Tibial artery (tissue), 4 donors: Measurements from ENCODE around the gene DAND5.

Source experiments
- DNase-seq, 2 donors: peaks; one replicate each; pipeline ENCODE4 v3.0.0-alpha.2; 2019
- H3K27ac ChIP-seq, 2 donors: fragments of 200-600 bp; sonication (generic) in 1 of 2; 1 replicate in 1 of 2; 2 replicates in 1 of 2; pipeline ENCODE4 v1.5.1; 2018 to 2019; ENCODE audit warnings: mild to moderate bottlenecking in 1 of 2
- H3K27me3 ChIP-seq, 2 donors: fragments of 200-600 bp; sonication (generic) in 1 of 2; one replicate each; pipeline versions ENCODE4 v1.5.1 to v1.6.0; 2016 to 2019
- H3K36me3 ChIP-seq, 3 donors: fragments of 200-600 bp; sonication (generic) in 2 of 3; one replicate each; pipeline ENCODE4 v1.5.1; 2016 to 2019; ENCODE audit warnings: mild to moderate bottlenecking in 2 of 3
- H3K4me1 ChIP-seq, 4 donors: fragments of 200-600 bp; sonication (generic) in 2 of 4; 1 replicate in 3 of 4; 2 replicates in 1 of 4; pipeline ENCODE4 v1.5.1; 2016 to 2019
- H3K4me3 ChIP-seq, 2 donors: fragments of 200-600 bp; sonication (generic) in 1 of 2; 1 replicate in 1 of 2; 2 replicates in 1 of 2; pipeline ENCODE4 v1.5.1; 2018 to 2019; ENCODE audit warnings: mild to moderate bottlenecking in 2 of 2
- H3K9me3 ChIP-seq, 3 donors: fragments of 200-600 bp; sonication (generic) in 1 of 3; one replicate each; pipeline ENCODE4 v1.5.1; 2016 to 2019
- intact Hi-C: fragments of 100-400 bp; cut with DNase I; formaldehyde crosslinking; loops from one replicate; pipeline ENCODE4 v1.15.0; 2023; ENCODE audit warnings: low total_unique reads
- TF ChIP-seq, protein P1 (sequence below), 2 experiments: fragments of 200-600 bp in 1 of 2; fragments of 450-650 bp in 1 of 2; IDR thresholded peaks; one replicate each; pipeline ENCODE4 v1.5.1; 2017 to 2019; ENCODE audit warnings: antibody characterized with exemption in 2 of 2, mild to moderate bottlenecking in 1 of 2, moderate library complexity in 1 of 2

Gene DAND5

DNA sequence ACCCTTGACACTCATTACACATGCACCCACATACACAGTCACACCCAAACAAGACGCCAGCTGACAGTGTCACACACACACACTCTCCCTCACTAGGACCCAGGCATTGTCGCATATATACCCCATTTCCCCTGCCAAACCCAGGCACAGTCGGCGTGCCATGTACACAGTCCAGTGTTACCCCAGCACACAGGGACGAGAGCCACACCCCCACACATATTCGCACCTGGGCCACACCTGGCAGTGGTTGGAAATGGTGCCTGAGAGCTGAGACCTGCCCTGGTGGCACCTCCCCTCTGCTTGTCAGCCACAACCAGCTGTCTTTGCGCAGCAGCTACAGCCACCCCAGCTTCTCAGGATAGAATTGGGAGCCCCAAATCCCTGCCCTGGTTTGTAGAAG lies 34.9 kb downstream of the DAND5 start:
- intact Hi-C loops: no loop called here
- no peak for DNase-seq
- H3K27ac ChIP-seq: peak overlapping the region; percentile 88 to 99
- peaks cover 0 to 98% (median 88%) of the 10 kb centered on the region in 4 donors for H3K4me1 ChIP-seq
- H3K27me3 ChIP-seq: no peaks in the 10 kb centered on the region
- no peak overlapping the region for H3K4me3 ChIP-seq
- peaks cover 0 to 8% (median 0%) of the 10 kb centered on the region in 3 donors for H3K36me3 ChIP-seq
- no peaks in the 10 kb centered on the region for H3K9me3 ChIP-seq
- TF ChIP-seq, protein P1, sequence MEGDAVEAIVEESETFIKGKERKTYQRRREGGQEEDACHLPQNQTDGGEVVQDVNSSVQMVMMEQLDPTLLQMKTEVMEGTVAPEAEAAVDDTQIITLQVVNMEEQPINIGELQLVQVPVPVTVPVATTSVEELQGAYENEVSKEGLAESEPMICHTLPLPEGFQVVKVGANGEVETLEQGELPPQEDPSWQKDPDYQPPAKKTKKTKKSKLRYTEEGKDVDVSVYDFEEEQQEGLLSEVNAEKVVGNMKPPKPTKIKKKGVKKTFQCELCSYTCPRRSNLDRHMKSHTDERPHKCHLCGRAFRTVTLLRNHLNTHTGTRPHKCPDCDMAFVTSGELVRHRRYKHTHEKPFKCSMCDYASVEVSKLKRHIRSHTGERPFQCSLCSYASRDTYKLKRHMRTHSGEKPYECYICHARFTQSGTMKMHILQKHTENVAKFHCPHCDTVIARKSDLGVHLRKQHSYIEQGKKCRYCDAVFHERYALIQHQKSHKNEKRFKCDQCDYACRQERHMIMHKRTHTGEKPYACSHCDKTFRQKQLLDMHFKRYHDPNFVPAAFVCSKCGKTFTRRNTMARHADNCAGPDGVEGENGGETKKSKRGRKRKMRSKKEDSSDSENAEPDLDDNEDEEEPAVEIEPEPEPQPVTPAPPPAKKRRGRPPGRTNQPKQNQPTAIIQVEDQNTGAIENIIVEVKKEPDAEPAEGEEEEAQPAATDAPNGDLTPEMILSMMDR (IDR thresholded peaks at IDR 0.05): no peak

DNA sequence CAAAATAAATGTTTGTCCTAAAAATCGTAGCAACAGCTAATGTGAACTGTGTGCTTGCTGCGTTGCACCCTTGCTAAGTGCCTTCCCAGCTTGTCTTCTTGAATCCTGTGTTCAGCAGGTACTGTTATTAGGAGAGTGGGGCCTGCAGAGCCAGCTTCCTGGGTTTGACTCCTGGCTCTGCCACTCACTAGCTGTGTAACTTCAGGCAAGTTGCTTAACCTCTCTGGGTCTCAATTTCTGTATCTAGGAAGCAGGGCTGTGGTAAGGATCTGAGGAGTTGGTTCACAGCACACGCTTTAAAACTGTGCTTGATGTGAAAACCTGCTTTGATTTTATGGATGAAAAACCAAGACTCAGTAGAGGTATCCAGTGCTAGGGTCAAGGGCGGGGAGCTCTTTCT lies 35.9 kb downstream of the DAND5 start:
- peaks cover 0 to 98% (median 90%) of the 10 kb centered on the region in 4 donors for H3K4me1 ChIP-seq
- intact Hi-C loops: no loop called here
- H3K27me3 ChIP-seq: no peaks in the 10 kb centered on the region
- no peaks in the 10 kb centered on the region for H3K9me3 ChIP-seq
- no peak overlapping the region for H3K4me3 ChIP-seq
- DNase-seq: no peak
- peak overlapping the region; percentile 88 to 99 for H3K27ac ChIP-seq
- TF ChIP-seq, protein P1 (IDR thresholded peaks at IDR 0.05): no peak
- H3K36me3 ChIP-seq: peaks cover 0 to 5% (median 0%) of the 10 kb centered on the region in 3 donors

DNA sequence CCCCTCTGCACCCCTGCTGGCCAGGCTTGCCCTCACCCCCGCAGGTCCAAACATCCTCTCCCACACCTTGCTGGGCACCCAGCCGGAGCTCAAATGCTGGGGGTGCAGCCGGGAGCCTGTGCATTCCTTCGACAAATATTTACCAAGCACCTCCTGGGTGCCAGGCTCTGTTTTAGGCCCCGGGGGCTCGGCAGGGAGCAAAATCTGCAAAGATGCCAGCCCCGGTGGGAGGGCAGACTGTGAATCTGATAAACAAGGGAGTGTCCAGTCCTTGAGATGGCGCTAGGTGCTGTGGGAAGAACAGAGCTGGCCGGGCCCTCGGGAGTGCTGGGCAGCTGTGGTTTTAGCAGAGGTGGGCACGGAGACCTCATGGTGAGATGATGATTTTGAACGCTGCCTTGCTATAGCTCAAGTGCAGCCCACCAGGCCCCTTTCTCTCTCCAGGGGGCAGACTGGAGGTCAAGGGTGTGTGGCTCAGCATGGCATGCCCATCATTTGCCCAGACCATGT lies 36.5 kb downstream of the DAND5 start:
- intact Hi-C loops: no loop called here
- Histone ChIP-seq H3K36me3 (peaks cover 0 to 5% (median 0%) of the 10 kb centered on the region in 3 donors), H3K4me3 (peak overlapping the region in 1 of 2 donors; percentile 36), H3K27me3 (no peaks in the 10 kb centered on the region), H3K9me3 (no peaks in the 10 kb centered on the region), H3K27ac (peak overlapping the region; percentile 88 to 99), H3K4me1 (peaks cover 0 to 98% (median 90%) of the 10 kb centered on the region in 4 donors)
- TF ChIP-seq, protein P1 (IDR thresholded peaks at IDR 0.05): no peak
- DNase-seq: no peak

DNA sequence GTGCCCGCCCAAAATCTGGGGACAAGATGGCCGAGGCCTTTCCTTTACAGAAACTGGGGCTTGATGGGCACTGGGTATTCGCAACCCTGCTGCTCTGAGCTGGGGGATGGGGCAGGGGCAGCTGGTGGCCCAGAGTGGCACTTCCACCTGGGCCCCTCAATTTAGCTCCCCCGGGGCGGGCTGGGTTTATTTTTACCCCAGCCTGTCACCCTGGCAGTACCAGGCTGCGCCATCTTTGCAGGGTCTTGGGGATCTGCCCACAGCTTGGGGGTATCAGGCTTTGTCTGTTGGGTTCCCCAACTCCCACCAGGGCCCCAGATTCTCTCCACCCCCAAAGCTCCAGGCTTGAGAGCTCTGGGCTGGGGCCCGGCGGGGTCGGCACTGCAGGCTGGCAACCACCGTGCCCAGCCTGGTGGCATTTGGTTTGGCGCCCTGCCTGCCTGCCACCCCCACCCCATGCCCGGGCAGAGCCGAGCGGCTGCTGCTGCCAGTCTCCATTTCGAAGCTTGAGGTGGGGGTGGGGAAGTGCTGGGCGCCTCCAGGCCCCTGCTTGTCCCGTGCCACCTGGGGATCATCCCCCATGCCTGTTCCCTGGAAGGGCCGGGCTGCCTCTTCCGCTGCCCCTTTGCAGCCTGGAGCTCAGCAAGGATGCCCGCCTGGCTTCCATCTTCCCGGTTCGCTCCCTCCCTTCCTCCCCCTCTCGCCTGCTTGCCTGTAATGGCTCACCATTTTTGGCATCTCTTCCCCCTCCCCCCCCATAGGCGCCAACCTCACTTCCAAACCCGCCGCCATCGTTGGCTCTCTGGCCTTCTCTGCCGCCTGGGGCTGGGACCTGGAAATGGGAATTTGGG lies 37.3 kb downstream of the DAND5 start:
- TF ChIP-seq, protein P1 (IDR thresholded peaks at IDR 0.05): no peak
- intact Hi-C loops: no loop called here
- no peaks in the 10 kb centered on the region for H3K9me3 ChIP-seq
- peak in 1 of 2 donors; percentile 87 for DNase-seq
- H3K27me3 ChIP-seq: no peaks in the 10 kb centered on the region
- H3K36me3 ChIP-seq: peaks cover 0 to 5% (median 0%) of the 10 kb centered on the region in 3 donors
- peak overlapping the region; percentile 30 to 36 for H3K4me3 ChIP-seq
- peak overlapping the region; percentile 88 to 99 for H3K27ac ChIP-seq
- peaks cover 0 to 98% (median 90%) of the 10 kb centered on the region in 4 donors for H3K4me1 ChIP-seq

DNA sequence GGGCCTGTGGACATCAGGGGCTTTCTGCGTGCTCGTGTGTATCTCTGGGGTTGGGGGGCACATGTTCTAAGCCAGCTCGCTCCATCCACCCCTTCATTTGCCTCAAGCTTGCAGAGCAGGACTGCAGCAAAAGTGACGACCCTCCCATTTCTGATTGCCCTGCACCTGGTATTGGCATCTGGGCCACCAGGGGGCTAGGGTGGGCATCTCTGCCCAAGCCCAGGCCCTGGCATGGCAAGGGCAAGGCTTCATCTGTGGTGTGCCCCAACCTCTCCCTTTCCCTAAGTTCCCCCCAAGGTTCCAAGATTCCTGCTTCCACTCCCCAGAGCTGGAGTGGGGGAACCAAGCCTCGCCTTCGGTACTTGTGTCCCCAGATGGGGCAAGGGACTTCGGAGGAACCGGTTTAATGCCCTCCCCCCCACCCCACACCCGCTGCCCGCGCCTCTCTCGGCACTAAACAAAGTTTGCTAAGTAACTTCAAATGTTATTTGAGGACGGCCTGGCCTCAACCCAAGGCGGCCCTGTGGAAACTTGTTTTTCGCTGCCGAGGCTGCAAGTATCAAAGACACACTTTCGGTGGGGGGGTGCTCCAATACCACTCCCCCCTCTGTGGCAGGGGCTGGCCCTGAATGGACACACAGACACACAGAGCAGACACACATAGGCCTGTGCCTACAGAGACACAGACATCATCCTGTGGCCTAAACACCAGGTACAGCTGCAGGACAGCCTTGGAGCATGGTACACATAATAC lies 38.1 kb downstream of the DAND5 start:
- DNase-seq: peak; percentile 80 to 93
- Histone ChIP-seq H3K27ac (peak overlapping the region; percentile 88 to 99), H3K36me3 (peaks cover 0 to 5% (median 0%) of the 10 kb centered on the region in 3 donors), H3K4me3 (peak overlapping the region; percentile 30 to 36), H3K9me3 (no peaks in the 10 kb centered on the region), H3K27me3 (no peaks in the 10 kb centered on the region), H3K4me1 (peaks cover 0 to 100% (median 95%) of the 10 kb centered on the region in 4 donors)
- intact Hi-C loops: no loop called here
- TF ChIP-seq, protein P1 (IDR thresholded peaks at IDR 0.05): no peak
